GM19240 (cell line): ENCODE results near the gene EXD3.

Experiments used
- DNase-seq: peaks from one replicate; pipeline ENCODE4 v3.0.0; 2011; ENCODE audit warnings: low spot score; ENCODE audit not compliant: insufficient read length

The EXD3 gene

GRCh38 chr9:137297966-137298365, 125.0 kb downstream of the EXD3 start:
- DNase-seq, result no peak

DNA sequence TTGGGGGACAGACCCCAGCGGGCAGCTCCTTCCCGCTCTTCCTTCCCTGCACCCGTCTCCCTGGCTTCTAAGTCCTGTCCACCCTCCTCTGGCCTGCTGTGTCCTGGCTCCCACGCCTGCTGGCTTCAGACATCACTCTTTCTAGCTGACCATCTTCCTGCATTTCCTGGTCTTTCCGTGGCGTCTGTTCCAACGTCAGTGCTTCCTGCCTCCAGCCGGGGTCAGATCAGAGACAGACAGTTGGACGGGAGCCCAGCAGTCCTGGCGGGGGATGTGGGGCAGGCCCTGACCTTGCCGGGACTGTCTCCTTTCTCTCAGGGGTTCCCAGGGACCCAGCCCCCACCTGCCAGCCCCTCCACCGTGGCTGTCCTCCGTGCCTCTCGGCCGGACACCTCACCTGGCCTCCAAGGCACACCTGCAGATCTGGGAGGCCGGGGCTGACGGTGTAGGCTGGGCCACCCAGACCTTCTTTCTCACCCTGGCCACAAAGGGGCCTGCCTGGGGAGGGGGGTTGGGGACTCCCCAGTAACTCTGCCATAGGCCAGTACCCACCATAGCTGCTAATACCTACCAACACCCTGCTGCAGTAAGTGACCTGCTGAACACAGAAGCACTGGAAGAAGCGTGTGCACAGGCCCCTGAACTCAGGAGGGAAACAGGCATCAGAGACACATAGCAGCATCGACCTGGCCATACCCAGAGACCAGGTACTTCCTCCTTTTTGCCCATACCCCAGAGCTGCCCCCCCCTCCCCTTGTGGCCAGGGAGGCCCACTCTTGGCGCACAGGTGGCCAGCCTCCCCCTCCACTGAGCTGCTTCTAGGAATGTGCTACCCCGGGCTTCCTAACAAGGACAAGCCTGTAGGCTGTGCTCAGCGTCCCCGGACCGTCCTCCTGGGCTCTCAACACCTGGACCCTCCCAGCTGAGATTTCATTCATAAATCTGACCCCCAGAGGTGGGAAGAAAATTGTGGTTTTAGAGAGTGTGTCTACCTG, 126.0 kb downstream of the EXD3 start:
- DNase-seq, result no peak

GRCh38 chr9:137295849-137296669, 126.9 kb downstream of the EXD3 start:
- no peak for DNase-seq

GRCh38 chr9:137295238-137295811, 127.6 kb downstream of the EXD3 start:
- peak; percentile 88 for DNase-seq

- DNase-seq, result no peak
Measured at GRCh38 chr9:137294681-137295237, 128.2 kb downstream of the EXD3 start.

DNA sequence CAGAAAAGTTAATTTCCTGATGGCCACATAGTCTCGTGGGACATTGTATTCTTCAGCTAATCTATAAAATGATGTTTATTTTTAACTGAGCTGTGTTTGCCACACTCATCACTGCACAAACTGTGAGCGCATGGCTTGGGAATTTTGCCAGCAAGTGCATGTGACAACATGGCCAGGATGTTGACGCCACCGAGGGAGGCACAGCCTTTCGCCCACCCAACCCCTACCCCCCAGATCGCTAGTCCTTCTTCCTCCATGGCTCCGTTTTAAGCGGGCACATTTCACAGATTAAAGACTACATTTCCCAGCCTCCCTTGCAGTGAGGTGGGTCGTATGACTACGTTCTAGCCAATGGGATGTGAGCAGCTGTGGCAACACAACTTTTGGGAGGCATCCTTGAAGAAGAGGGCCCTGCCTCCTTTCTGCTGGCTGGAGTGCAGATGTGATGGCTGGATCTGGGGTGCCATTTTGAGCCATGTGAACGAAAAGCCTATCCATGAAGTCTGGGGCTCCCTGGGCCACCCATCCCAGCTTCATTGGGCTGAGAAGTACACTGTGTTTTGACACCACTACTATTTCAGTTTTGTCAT, 128.8 kb downstream of the EXD3 start:
- DNase-seq, result no peak

DNA sequence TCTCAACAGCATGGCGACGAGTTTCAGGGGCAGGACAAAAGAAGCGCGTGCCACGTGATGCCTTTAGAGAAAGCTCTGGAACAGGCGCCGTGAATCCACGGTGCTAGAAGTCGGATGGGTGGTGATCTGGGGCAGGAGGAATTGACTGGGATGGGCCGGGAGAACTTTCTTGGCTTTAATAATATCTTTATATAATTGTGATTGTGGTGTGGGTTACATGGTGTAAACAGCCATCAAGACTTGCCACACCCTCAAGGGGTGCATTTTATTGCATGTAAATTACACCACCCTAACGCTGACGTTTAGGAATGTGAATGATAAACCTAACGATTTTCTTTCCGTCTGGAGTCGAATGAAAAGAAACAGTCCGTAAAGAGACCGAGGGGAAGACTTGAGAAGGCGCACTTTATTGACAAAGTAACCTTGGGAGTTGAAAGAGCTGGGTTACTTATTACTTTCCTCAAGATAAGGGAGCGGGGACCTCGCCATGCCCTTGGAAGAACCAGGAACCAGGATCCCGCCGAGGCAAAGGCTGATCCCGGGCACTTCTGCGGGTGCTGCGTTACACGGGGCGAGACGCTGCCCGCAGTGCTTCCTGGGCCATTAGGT, 129.4 kb downstream of the EXD3 start:
- DNase-seq, result no peak

DNA sequence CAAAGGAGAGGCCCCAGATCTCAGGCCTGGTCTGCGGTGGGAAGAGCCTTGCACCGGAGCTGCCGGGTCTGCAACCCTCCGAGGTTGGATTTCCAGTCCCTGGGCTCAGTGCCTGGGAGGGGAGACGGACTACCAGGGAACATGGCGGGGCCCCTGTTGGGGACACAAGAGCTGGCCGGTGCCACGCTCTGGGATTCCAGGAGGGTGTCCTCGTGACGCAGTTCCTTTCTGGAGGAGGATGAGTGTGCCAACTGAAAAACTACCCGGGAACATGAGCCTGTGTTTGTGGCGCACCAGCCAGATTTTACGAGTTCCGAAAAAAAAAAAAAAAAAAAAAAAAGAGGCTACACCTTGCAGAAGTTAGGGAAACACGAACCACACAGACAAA, 129.9 kb downstream of the EXD3 start:
- DNase-seq, result no peak

- no peak for DNase-seq
Measured at GRCh38 chr9:137286975-137287383, 136.0 kb downstream of the EXD3 start.

DNA sequence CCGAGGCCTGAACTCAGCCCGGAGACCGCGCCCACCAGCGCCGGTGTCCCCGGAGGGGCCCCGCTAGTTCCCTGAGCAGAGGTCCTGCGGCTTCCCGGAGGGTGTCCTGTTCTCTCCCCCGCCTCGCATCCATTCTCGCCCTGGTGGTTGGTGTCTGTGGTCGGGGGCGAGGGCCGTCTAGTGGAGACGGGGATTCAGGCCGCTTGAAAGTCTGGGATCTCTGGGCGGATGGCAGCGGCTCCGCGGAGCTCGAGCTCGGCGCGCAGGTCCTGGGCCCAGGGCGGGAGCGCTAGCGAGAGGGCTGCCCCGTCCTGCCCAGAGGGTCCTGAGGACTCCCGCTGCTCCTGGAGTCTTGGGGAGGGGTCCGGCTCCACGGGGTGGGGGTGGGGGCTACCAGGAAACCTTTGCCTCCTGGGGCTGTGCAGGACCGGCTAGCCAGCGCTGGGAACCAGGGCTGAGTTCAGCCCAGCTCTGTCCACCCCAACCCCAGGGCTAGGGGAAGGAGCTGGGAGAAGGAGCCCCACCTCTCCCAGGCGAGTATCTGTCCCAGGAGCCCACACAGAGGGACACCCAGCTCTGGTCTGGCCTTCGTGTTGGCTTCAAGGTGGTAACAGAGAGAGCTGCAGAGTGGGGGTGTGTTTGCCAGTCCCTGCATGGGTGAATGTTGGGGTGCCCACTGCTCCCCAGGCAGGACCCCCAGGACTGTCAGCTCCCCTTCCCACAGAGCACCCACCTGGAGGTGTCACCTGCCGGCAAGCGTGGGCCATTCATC, 141.4 kb downstream of the EXD3 start:
- no peak for DNase-seq

- no peak for DNase-seq
Measured at GRCh38 chr9:137280474-137281344, 142.3 kb downstream of the EXD3 start.

DNA sequence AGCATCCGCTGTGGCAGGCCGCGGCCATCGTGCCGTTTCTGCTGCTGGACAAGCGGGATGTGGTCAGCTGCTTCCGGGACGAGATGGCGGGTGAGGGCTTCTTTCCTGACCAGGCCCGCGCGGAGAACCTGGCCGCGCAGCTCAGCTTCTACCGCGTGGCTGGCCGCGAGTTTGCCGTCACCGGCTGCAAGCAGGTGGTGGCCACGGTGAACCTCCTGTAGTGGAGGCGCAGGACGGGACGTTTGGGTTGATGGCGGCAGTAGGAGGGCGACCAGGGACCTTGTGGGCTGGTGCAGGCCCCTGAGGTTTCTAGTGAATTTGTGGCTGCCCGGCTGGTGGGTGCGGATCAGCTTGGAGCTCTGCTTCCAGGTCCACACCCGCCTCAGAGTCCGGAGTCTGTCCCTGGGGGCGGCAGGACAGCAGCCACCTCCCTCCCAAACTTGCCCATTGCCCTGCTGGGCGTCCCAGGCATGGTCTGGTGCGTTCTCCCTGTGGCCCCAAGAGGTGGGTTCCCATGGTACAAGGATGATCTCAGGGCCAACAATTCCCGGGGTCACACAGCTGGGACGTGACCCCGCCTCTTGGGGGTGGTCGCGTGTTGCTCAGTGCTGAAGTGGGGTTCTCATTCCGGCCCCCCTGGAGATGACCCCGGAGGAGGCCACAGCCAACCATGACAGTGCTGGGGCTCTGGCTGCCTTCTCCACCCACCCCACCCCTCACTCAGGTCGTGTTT, 143.1 kb downstream of the EXD3 start:
- no peak for DNase-seq

- no peak for DNase-seq
Measured at GRCh38 chr9:137278721-137279711, 143.9 kb downstream of the EXD3 start.

GRCh38 chr9:137278061-137278701, 144.8 kb downstream of the EXD3 start:
- DNase-seq, result no peak

- peak; percentile 94 for DNase-seq
Measured at GRCh38 chr9:137277329-137278041, 145.5 kb downstream of the EXD3 start, which contains the start of gene TOR4A. Gene TOR4A, plus strand, starts transcription at chr9:137277726. Its CDS starts 964 bp downstream, at chr9:137278690.
